Fibroblast of the conjunctiva (primary cell): ENCODE measurements around the gene RHOD.

ENCODE experiments used
- DNase-seq: peaks from one replicate; pipeline ENCODE4 v3.0.0-alpha.2; 2010; ENCODE audit warnings: low read depth

RHOD gene

GRCh38 chr11:67056267-67057204, at the start of gene RHOD:
TSS of gene RHOD (plus strand) at chr11:67056847. CDS start at chr11:67056903, 56 bp downstream.
- no peak for DNase-seq

GRCh38 chr11:67007126-67007525, 49.5 kb upstream of the RHOD start:
- DNase-seq, result no peak

GRCh38 chr11:67010296-67010905, 46.2 kb upstream of the RHOD start:
- no peak for DNase-seq

GRCh38 chr11:67013511-67014045, 43.1 kb upstream of the RHOD start:
- no peak for DNase-seq

GRCh38 chr11:67014343-67014742, 42.3 kb upstream of the RHOD start:
- no peak for DNase-seq

- no peak for DNase-seq
Observed at GRCh38 chr11:67015048-67015447, 41.6 kb upstream of the RHOD start.

GRCh38 chr11:67016550-67016949, 40.1 kb upstream of the RHOD start:
- no peak for DNase-seq

- DNase-seq, result no peak
Observed at GRCh38 chr11:67020949-67021348, 35.7 kb upstream of the RHOD start.

- DNase-seq, result no peak
Observed at GRCh38 chr11:67022341-67022933, 34.2 kb upstream of the RHOD start.

- DNase-seq, result no peak
Observed at GRCh38 chr11:67022961-67023956, 33.4 kb upstream of the RHOD start, which contains the start of gene SYT12. TSS of gene SYT12 (plus strand) at chr11:67023134. CDS start at chr11:67030145, 7,011 bp downstream.

GRCh38 chr11:67023957-67024353, 32.7 kb upstream of the RHOD start:
- no peak for DNase-seq

- DNase-seq, result no peak
Observed at GRCh38 chr11:67024410-67024809, 32.2 kb upstream of the RHOD start.

GRCh38 chr11:67024966-67025365, 31.7 kb upstream of the RHOD start:
- no peak for DNase-seq

- no peak for DNase-seq
Observed at GRCh38 chr11:67025750-67026149, 30.9 kb upstream of the RHOD start.

GRCh38 chr11:67026941-67027340, 29.7 kb upstream of the RHOD start:
- DNase-seq, result no peak

GRCh38 chr11:67027483-67027930, 29.1 kb upstream of the RHOD start:
- no peak for DNase-seq

- no peak for DNase-seq
Observed at GRCh38 chr11:67027943-67028542, 28.6 kb upstream of the RHOD start.

- no peak for DNase-seq
Observed at GRCh38 chr11:67029146-67029545, 27.5 kb upstream of the RHOD start.

- no peak for DNase-seq
Observed at GRCh38 chr11:67030976-67031375, 25.7 kb upstream of the RHOD start.

GRCh38 chr11:67031791-67032561, 24.7 kb upstream of the RHOD start:
- no peak for DNase-seq
